ENCODE measurements around the gene TIMP2. TPM values are rescaled to one million over a fixed set of nuclear protein-coding genes. Genes with fewer than 3 reads are reported as not detected.
"Not testable (repeated sequence)": the region's sequence is repeated elsewhere in the genome, so short reads cannot be mapped to it uniquely, and the experiment has no call there.

Gene TIMP2
- total RNA-seq, 1 experiment from 2014 or later = 147 TPM

GRCh38 chr17:78890498-78890897, 34.7 kb downstream of the TIMP2 start:
- no peak for DNase-seq (ENCODE audit: low read depth)

- not testable (repeated sequence) for DNase-seq (ENCODE audit: low read depth)
Observed at GRCh38 chr17:78890096-78890495, 35.1 kb downstream of the TIMP2 start.

- DNase-seq (ENCODE audit: low read depth) = no peak
Observed at GRCh38 chr17:78889531-78889930, 35.7 kb downstream of the TIMP2 start.

GRCh38 chr17:78888941-78889518, 36.2 kb downstream of the TIMP2 start:
- DNase-seq (ENCODE audit: low read depth) = no peak

GRCh38 chr17:78886954-78887353, 38.2 kb downstream of the TIMP2 start:
- no peak for DNase-seq (ENCODE audit: low read depth)

GRCh38 chr17:78885956-78886355, 39.2 kb downstream of the TIMP2 start:
- peak; percentile 24 for DNase-seq (ENCODE audit: low read depth)

GRCh38 chr17:78884876-78885667, 40.1 kb downstream of the TIMP2 start:
- DNase-seq (ENCODE audit: low read depth) = no peak

GRCh38 chr17:78884148-78884825, 40.9 kb downstream of the TIMP2 start:
- peak; percentile 20 for DNase-seq (ENCODE audit: low read depth)

- peak; percentile 97 for DNase-seq (ENCODE audit: low read depth)
Observed at GRCh38 chr17:78883533-78884131, 41.6 kb downstream of the TIMP2 start.

- DNase-seq (ENCODE audit: low read depth) = peak; percentile 93
Observed at GRCh38 chr17:78883089-78883532, 42.1 kb downstream of the TIMP2 start.

- DNase-seq (ENCODE audit: low read depth) = no peak
Observed at GRCh38 chr17:78882540-78883088, 42.6 kb downstream of the TIMP2 start.

GRCh38 chr17:78879635-78880186, 45.5 kb downstream of the TIMP2 start:
- DNase-seq (ENCODE audit: low read depth) = peak; percentile 83

- no peak for DNase-seq (ENCODE audit: low read depth)
Observed at GRCh38 chr17:78878871-78879527, 46.2 kb downstream of the TIMP2 start.

- DNase-seq (ENCODE audit: low read depth) = no peak
Observed at GRCh38 chr17:78878261-78878660, 46.9 kb downstream of the TIMP2 start.

GRCh38 chr17:78876954-78877517, 48.2 kb downstream of the TIMP2 start:
- not testable (repeated sequence) for DNase-seq (ENCODE audit: low read depth)

- DNase-seq (ENCODE audit: low read depth) = no peak
Observed at GRCh38 chr17:78876094-78876597, 49.0 kb downstream of the TIMP2 start.

GRCh38 chr17:78875363-78876093, 49.7 kb downstream of the TIMP2 start:
- DNase-seq (ENCODE audit: low read depth) = peak; percentile 90

GRCh38 chr17:78873519-78874340, 51.5 kb downstream of the TIMP2 start:
- DNase-seq (ENCODE audit: low read depth) = peak; percentile 95

GRCh38 chr17:78872486-78872885, 52.7 kb downstream of the TIMP2 start:
- DNase-seq (ENCODE audit: low read depth) = no peak

Data from RPMI7951 (cell line).